ENCODE measurements around the gene AHCYL2.

- TF ChIP-seq CTCF (IDR thresholded peaks at IDR 0.05; ENCODE audit: extremely low read depth in 1 of 2, insufficient read depth in 1 of 2, low read depth in 1 of 2, low read length in 2 of 2), result no peak
- no peak for TF ChIP-seq EZH2 (IDR thresholded peaks at IDR 0.05; ENCODE audit: borderline replicate concordance, low read depth, low read length, severe bottlenecking)
- no peak for TF ChIP-seq POLR2AphosphoS5 (IDR thresholded peaks at IDR 0.05; ENCODE audit: insufficient read depth, low read depth, low read length)
Observed at GRCh38 chr7:129263168-129263567, 38.3 kb downstream of the AHCYL2 start.
